B cell (primary cell): ENCODE results near the gene ARX. TPM values are rescaled to one million over a fixed set of nuclear protein-coding genes. Genes with fewer than 3 reads are reported as not detected.

Experiments
- ATAC-seq: fragments of 200-7000 bp; cut with Tn5 transposase; one replicate; pipeline ENCODE4 v1.10.0; 2021; ENCODE audit warnings: low read depth, mild to moderate bottlenecking, moderate number of reproducible peaks, moderate library complexity
- CTCF ChIA-PET: fragments of 350-600 bp; sonication (Branson Sonifier 250); formaldehyde crosslinking; loops from one replicate; lab custom pipeline; 2021; ENCODE audit warnings: antibody characterized with exemption, inconsistent platforms; lab: Charles Lee
- POLR2A ChIA-PET: fragments of 350-600 bp; sonication (Branson Sonifier 250); formaldehyde crosslinking; loops from one replicate; lab custom pipeline; 2021; ENCODE audit warnings: antibody characterized with exemption; lab: Charles Lee
- DNase-seq: peaks from one replicate; pipeline ENCODE4 v3.0.0; 2013
- H2AFZ ChIP-seq: 2 replicates; pipeline ENCODE4 v1.6.1; 2012; ENCODE audit warnings: mild to moderate bottlenecking, low read depth, low read length; ENCODE audit not compliant: insufficient read depth, poor library complexity, severe bottlenecking
- H3K27ac ChIP-seq, 2 donors: 1 replicate in 1 of 2; 2 replicates in 1 of 2; pipeline ENCODE4 v1.5.1; 2012 to 2013; ENCODE audit warnings: low read length in 2 of 2, mild to moderate bottlenecking in 2 of 2, moderate library complexity in 1 of 2
- H3K27me3 ChIP-seq, 4 experiments: fragments of 200-600 bp in 1 of 4; sonication (generic) in 1 of 4; replicated peaks in 1 of 4; 1 replicate in 2 of 4; 2 replicates in 2 of 4; pipeline versions ENCODE4 v1.6.1 to v1.7.0; 2013 to 2016; ENCODE audit warnings: low read length in 3 of 4, mild to moderate bottlenecking in 2 of 4, mixed read lengths in 1 of 4, moderate library complexity in 1 of 4; ENCODE audit not compliant: insufficient read depth in 4 of 4, control insufficient read depth in 3 of 4; ENCODE audit errors: control extremely low read depth in 1 of 4
- H3K36me3 ChIP-seq, 2 experiments: replicated peaks in 1 of 2; 1 replicate in 1 of 2; 2 replicates in 1 of 2; pipeline versions ENCODE4 v1.6.1 to v1.7.1; 2013; ENCODE audit warnings: low read length in 1 of 2; ENCODE audit not compliant: insufficient read depth in 2 of 2, control insufficient read depth in 1 of 2; ENCODE audit errors: control extremely low read depth in 1 of 2, extremely low read depth in 1 of 2
- H3K4me1 ChIP-seq, 2 donors: fragments of 200-600 bp in 1 of 2; sonication (generic) in 1 of 2; 1 replicate in 1 of 2; 2 replicates in 1 of 2; pipeline versions ENCODE4 v1.5.1 to v1.6.1; 2013 to 2017; ENCODE audit warnings: low read length in 2 of 2; ENCODE audit not compliant: control insufficient read depth in 2 of 2, insufficient read depth in 2 of 2
- H3K4me2 ChIP-seq: replicated peaks from 2 replicates; pipeline ENCODE3; 2012; ENCODE audit warnings: mild to moderate bottlenecking, low read depth, low read length; ENCODE audit not compliant: poor library complexity, severe bottlenecking
- H3K4me3 ChIP-seq, 5 experiments: fragments of 200-600 bp in 1 of 5; sonication (generic) in 1 of 5; 1 replicate in 3 of 5; 2 replicates in 2 of 5; pipeline versions ENCODE4 v1.5.1 to v1.7.0; 2011 to 2016; ENCODE audit warnings: low read length in 4 of 5, mild to moderate bottlenecking in 4 of 5, low read depth in 2 of 5, control low read depth in 1 of 5, moderate library complexity in 1 of 5; ENCODE audit not compliant: insufficient read depth in 1 of 5; ENCODE audit errors: control extremely low read depth in 1 of 5, extremely low read depth in 1 of 5
- H3K79me2 ChIP-seq: fragments of 200-600 bp; sonication (generic); one replicate; pipeline ENCODE4 v1.6.0; 2016; ENCODE audit warnings: low read length; ENCODE audit not compliant: control insufficient read depth, insufficient read depth
- H3K9ac ChIP-seq: fragments of 200-600 bp; sonication (generic); 2 replicates; pipeline ENCODE4 v1.6.1; 2017; ENCODE audit warnings: mild to moderate bottlenecking, low read length, moderate library complexity
- H3K9me3 ChIP-seq, 3 donors: one replicate each; pipeline versions ENCODE4 v1.6.1 to v1.7.1; 2013; ENCODE audit warnings: low read length in 2 of 3; ENCODE audit not compliant: control insufficient read depth in 2 of 3, insufficient read depth in 1 of 3; ENCODE audit errors: control extremely low read depth in 1 of 3
- H4K20me1 ChIP-seq: 2 replicates; pipeline ENCODE4 v1.6.0; 2012; ENCODE audit warnings: mild to moderate bottlenecking, low read length; ENCODE audit not compliant: insufficient read depth, control insufficient read depth, poor library complexity, severe bottlenecking
- H3K27ac Mint-ChIP-seq: one replicate; pipeline ENCODE4 v1.8.0; 2021; ENCODE audit warnings: mixed read lengths
- H3K27me3 Mint-ChIP-seq: one replicate; pipeline ENCODE4 v1.8.0; 2021; ENCODE audit warnings: mixed read lengths
- H3K4me1 Mint-ChIP-seq: one replicate; pipeline ENCODE4 v1.8.0; 2021; ENCODE audit warnings: mixed read lengths
- H3K4me3 Mint-ChIP-seq: one replicate; pipeline ENCODE4 v1.8.0; 2021; ENCODE audit warnings: mixed read lengths
- H3K9me3 Mint-ChIP-seq: one replicate; pipeline ENCODE4 v1.8.0; 2022; ENCODE audit warnings: mixed read lengths; ENCODE audit not compliant: insufficient read depth
- EZH2 ChIP-seq: IDR thresholded peaks from 2 replicates; pipeline ENCODE4 v1.6.1; 2012; ENCODE audit warnings: borderline replicate concordance, low read depth, mild to moderate bottlenecking, moderate library complexity, low read length; ENCODE audit not compliant: insufficient read depth, poor library complexity, severe bottlenecking
- WGBS: methylation state at CpG from one replicate; pipeline ENCODE4 v1.1.5; 2013; ENCODE audit warnings: missing lambda C conversion rate; ENCODE audit not compliant: insufficient coverage; 5-methylcytosine and 5-hydroxymethylcytosine counted together
- intact Hi-C: fragments of 100-400 bp; cut with micrococcal nuclease; formaldehyde crosslinking; loops from one replicate; pipeline ENCODE4 v1.10.0; 2022
- polyA plus RNA-seq: library from polyadenylated mRNA; depleted of rRNA; stranded (reverse); fragments of >200 nt; gene quantifications from 2 replicates; pipeline ENCODE4 v1.2.3, GENCODE V29; 2012
- total RNA-seq, 2 donors: library from RNA; stranded (reverse); fragments of 120-200 nt in 1 of 2; gene quantifications; 1 replicate in 1 of 2; 2 replicates in 1 of 2; pipeline versions ENCODE4 v1.2.3 to v1.2.4, GENCODE V29; 2013 to 2022
- TF ChIP-seq, protein P1 (sequence below): fragments of 200-600 bp; IDR thresholded peaks from one replicate; pipeline ENCODE4 v1.8.0; 2022; ENCODE audit warnings: antibody characterized with exemption, mild to moderate bottlenecking

The ARX gene
- total and polyA plus RNA-seq, 2 donors (not counting 1 experiment from before 2014, with no cell fraction given), result not detected

DNA sequence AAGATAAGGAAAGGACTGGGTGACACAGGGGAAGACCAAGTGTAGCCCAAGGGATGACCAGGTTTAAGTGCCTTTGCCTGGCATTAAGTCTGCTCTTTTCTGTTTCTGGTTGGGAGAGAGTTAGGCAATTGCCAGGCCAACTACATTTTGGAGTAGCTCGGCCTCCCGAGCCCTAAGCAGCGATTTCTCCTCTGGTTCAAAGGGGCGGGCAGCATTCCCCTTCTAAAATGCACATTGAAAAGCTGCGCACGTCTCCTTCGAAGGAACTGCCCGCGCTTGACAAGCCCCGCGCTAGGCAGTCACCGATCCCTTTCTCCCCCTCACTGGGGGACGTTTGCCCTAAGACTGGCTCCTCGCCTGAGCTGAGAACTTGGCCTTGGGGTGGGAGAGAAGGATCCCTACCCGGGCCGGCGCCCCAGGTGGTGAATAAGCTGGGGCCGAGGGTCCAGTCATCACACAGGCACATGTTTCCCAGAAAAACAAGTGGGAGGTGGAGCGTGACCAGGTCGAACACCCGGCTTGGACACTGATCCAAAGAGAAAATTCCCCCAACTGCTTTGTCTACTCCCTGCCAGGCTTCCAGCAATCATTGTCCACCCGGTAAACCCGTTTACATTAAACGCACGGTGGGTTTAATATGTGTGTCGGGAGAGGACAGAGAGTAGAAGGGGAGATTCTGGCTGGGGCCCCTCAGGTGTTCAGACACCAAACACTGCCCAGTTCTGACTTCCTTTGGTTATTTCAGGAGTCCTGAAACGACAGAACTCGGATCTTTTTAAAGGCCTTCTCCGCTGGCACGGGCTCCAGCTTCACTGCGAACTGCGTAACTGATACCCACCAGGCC lies 4.0 kb downstream of the ARX start:
- peaks cover 9% of the 10 kb centered on the region for H3K4me1 Mint-ChIP-seq
- no peak overlapping the region for H3K9ac ChIP-seq
- ATAC-seq, result no peak
- H3K27me3 Mint-ChIP-seq, result peaks cover 22% of the 10 kb centered on the region
- peak overlapping the region; percentile 68 for H3K4me2 ChIP-seq
- TF ChIP-seq EZH2, result no peak
- TF ChIP-seq, protein P1, sequence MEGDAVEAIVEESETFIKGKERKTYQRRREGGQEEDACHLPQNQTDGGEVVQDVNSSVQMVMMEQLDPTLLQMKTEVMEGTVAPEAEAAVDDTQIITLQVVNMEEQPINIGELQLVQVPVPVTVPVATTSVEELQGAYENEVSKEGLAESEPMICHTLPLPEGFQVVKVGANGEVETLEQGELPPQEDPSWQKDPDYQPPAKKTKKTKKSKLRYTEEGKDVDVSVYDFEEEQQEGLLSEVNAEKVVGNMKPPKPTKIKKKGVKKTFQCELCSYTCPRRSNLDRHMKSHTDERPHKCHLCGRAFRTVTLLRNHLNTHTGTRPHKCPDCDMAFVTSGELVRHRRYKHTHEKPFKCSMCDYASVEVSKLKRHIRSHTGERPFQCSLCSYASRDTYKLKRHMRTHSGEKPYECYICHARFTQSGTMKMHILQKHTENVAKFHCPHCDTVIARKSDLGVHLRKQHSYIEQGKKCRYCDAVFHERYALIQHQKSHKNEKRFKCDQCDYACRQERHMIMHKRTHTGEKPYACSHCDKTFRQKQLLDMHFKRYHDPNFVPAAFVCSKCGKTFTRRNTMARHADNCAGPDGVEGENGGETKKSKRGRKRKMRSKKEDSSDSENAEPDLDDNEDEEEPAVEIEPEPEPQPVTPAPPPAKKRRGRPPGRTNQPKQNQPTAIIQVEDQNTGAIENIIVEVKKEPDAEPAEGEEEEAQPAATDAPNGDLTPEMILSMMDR, result no peak
- WGBS, result 4% methylated on average over 10 of the region's 32 CpGs
- intact Hi-C loops, result no loop called here
- H3K4me3 Mint-ChIP-seq, result peak overlapping the region; percentile 83
- H3K4me1 ChIP-seq, result peaks cover 27% of the 10 kb centered on the region in 2 donors
- no peaks in the 10 kb centered on the region for H4K20me1 ChIP-seq
- ChIA-PET CTCF (interaction anchor here (1.4 kb wide), 1 partner anchor 9 kb away, joined by 3 read pairs; no protein-coding TSS in a partner anchor), POLR2A (no interaction called here)
- no peaks in the 10 kb centered on the region for H3K36me3 ChIP-seq
- no peak overlapping the region for H2AFZ ChIP-seq
- no peaks in the 10 kb centered on the region for H3K79me2 ChIP-seq
- H3K27ac Mint-ChIP-seq, result no peak overlapping the region
- peaks cover 0 to 25% (median 0%) of the 10 kb centered on the region in 3 donors for H3K9me3 ChIP-seq
- no peak for DNase-seq
- H3K27me3 ChIP-seq, result peaks cover 0 to 65% (median 31%) of the 10 kb centered on the region in 4 experiments
- no peak overlapping the region for H3K27ac ChIP-seq
- H3K9me3 Mint-ChIP-seq, result no peaks in the 10 kb centered on the region
- no peak overlapping the region for H3K4me3 ChIP-seq
